ENCODE results near the gene MYO15A. TPM values are rescaled to one million over a fixed set of nuclear protein-coding genes. Genes with fewer than 3 reads are reported as not detected.

The MYO15A gene
- total RNA-seq, 4 donors from 2014 or later, result 1.1 to 4.2 (median 1.2) TPM

GRCh38 chr17:18139949-18140348 is 31.4 kb downstream of the MYO15A start:
- intact Hi-C loops (cut with DNase I; ENCODE audit: low total_unique reads) (loop anchor here (10.0 kb wide), 1 partner anchor 65 kb away; no protein-coding TSS in a partner anchor), in situ Hi-C loops (cut with MboI; ENCODE audit: low pct_ligation_motif_present in 1 of 4, low pct_unique_long_range_greater_than_20kb in 1 of 4, low sequenced_read_pairs in 3 of 4) (loop anchor here in 1 of 4 donors (10.0 kb wide), 1 partner anchor 75 kb away; no protein-coding TSS in a partner anchor)
- no peaks in the 10 kb centered on the region for H3K4me1 ChIP-seq
- DNase-seq, result no peak
- H3K36me3 ChIP-seq, result no peaks in the 10 kb centered on the region
- WGBS, 2 donors (ENCODE audit: low coverage in 1 of 2), result 50 to 71% methylated on average over 1 to 3 of the region's 3 CpGs
- peaks cover 6% of the 10 kb centered on the region for H3K27me3 ChIP-seq
- no peaks in the 10 kb centered on the region for H3K9me3 ChIP-seq
- no peak overlapping the region for H3K27ac ChIP-seq
- no peak overlapping the region for H3K4me3 ChIP-seq
- TF ChIP-seq POLR2AphosphoS5 (IDR thresholded peaks at IDR 0.05) (no peak), POLR2A (IDR thresholded peaks at IDR 0.05) (no peak), CTCF (IDR thresholded peaks at IDR 0.05) (no peak), EP300 (IDR thresholded peaks at IDR 0.05; ENCODE audit: low read depth) (no peak)

- Histone ChIP-seq H3K27ac (no peak overlapping the region), H3K36me3 (no peaks in the 10 kb centered on the region), H3K27me3 (peaks cover 6% of the 10 kb centered on the region), H3K4me3 (no peak overlapping the region), H3K4me1 (no peaks in the 10 kb centered on the region), H3K9me3 (no peaks in the 10 kb centered on the region)
- in situ Hi-C loops (cut with MboI; ENCODE audit: low pct_ligation_motif_present in 1 of 4, low pct_unique_long_range_greater_than_20kb in 1 of 4, low sequenced_read_pairs in 3 of 4) (loop anchor here in 1 of 4 donors (10.0 kb wide), 1 partner anchor 74 kb away; no protein-coding TSS in a partner anchor), intact Hi-C loops (cut with DNase I; ENCODE audit: low total_unique reads) (loop anchor here (10.0 kb wide), 1 partner anchor 64 kb away; no protein-coding TSS in a partner anchor)
- 81% methylated on average over 3 of the region's 3 CpGs; no CpG with 5 or more reads in 1 of the 2 donors for WGBS, 2 donors (ENCODE audit: low coverage in 1 of 2)
- TF ChIP-seq POLR2AphosphoS5 (IDR thresholded peaks at IDR 0.05) (no peak), EP300 (IDR thresholded peaks at IDR 0.05; ENCODE audit: low read depth) (no peak), CTCF (IDR thresholded peaks at IDR 0.05) (no peak), POLR2A (IDR thresholded peaks at IDR 0.05) (no peak)
- DNase-seq, result no peak
Observed at GRCh38 chr17:18140648-18141047, 32.1 kb downstream of the MYO15A start.

DNA sequence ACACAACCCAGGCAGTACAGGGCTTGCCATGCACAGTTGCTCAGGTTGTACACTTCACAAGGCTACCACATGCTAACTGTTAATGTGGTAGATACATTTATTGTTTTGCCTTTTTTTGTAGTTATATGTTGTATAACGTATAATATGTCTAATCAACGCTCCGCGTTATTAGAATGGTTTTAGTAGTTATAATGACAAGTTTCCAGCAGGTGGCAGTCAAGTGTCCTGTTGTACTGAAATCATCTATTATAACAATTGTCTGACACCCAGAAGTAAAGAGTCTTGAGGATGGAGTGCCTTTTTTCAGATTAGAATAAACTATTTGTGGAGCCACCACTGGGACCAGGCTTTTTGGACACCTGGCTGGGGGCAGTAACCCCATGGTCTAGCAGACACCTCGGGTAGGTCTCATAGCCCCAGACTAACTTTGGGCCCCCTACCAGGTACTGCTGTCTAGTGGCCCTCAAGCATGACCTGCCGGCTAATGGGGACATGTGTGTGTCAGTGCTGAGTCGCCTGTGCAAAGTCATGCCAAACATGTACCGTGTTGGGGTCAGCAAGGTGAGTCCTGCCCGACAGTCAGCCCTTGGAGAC is 32.8 kb downstream of the MYO15A start:
- no peaks in the 10 kb centered on the region for H3K4me1 ChIP-seq
- DNase-seq, result no peak
- H3K9me3 ChIP-seq, result no peaks in the 10 kb centered on the region
- no peak overlapping the region for H3K27ac ChIP-seq
- no peak overlapping the region for H3K4me3 ChIP-seq
- TF ChIP-seq POLR2A (IDR thresholded peaks at IDR 0.05), result no peak
- peak; percentile 55 to 71 (median 67) for TF ChIP-seq CTCF (IDR thresholded peaks at IDR 0.05)
- TF ChIP-seq EP300 (IDR thresholded peaks at IDR 0.05; ENCODE audit: low read depth), result no peak
- TF ChIP-seq POLR2AphosphoS5 (IDR thresholded peaks at IDR 0.05), result no peak
- intact Hi-C loops (cut with DNase I; ENCODE audit: low total_unique reads), result loop anchor here (10.0 kb wide), 1 partner anchor 63 kb away; no protein-coding TSS in a partner anchor
- H3K36me3 ChIP-seq, result no peaks in the 10 kb centered on the region
- in situ Hi-C loops (cut with MboI; ENCODE audit: low pct_ligation_motif_present in 1 of 4, low pct_unique_long_range_greater_than_20kb in 1 of 4, low sequenced_read_pairs in 3 of 4), result loop anchor here in 1 of 4 donors (10.0 kb wide), 1 partner anchor 73 kb away; no protein-coding TSS in a partner anchor
- WGBS, 2 donors (ENCODE audit: low coverage in 1 of 2), result 4 to 28% methylated on average over 4 to 9 of the region's 9 CpGs
- H3K27me3 ChIP-seq, result peaks cover 6% of the 10 kb centered on the region

GRCh38 chr17:18142417-18142816 is 33.9 kb downstream of the MYO15A start:
- 100% methylated on average over 3 of the region's 3 CpGs; no CpG with 5 or more reads in 1 of the 2 donors for WGBS, 2 donors (ENCODE audit: low coverage in 1 of 2)
- intact Hi-C loops (cut with DNase I; ENCODE audit: low total_unique reads), result loop anchor here (10.0 kb wide), 1 partner anchor 62 kb away; no protein-coding TSS in a partner anchor

More at GRCh38 chr17:18142417-18142816, 33.9 kb downstream of the MYO15A start:
- Histone ChIP-seq H3K36me3 (no peaks in the 10 kb centered on the region), H3K27me3 (peaks cover 6% of the 10 kb centered on the region), H3K9me3 (no peaks in the 10 kb centered on the region), H3K27ac (no peak overlapping the region), H3K4me3 (no peak overlapping the region), H3K4me1 (no peaks in the 10 kb centered on the region)
- no peak for TF ChIP-seq EP300 (IDR thresholded peaks at IDR 0.05; ENCODE audit: low read depth)
- no peak for TF ChIP-seq POLR2A (IDR thresholded peaks at IDR 0.05)
- no peak for TF ChIP-seq POLR2AphosphoS5 (IDR thresholded peaks at IDR 0.05)
- TF ChIP-seq CTCF (IDR thresholded peaks at IDR 0.05), result no peak
- DNase-seq, result no peak
- in situ Hi-C loops (cut with MboI; ENCODE audit: low pct_ligation_motif_present in 1 of 4, low pct_unique_long_range_greater_than_20kb in 1 of 4, low sequenced_read_pairs in 3 of 4), result loop anchor here in 1 of 4 donors (10.0 kb wide), 1 partner anchor 72 kb away; no protein-coding TSS in a partner anchor
